ENCODE results near the gene PDXK. TPM values are rescaled to one million over a fixed set of nuclear protein-coding genes. Genes with fewer than 3 reads are reported as not detected.
A peak's percentile ranks its signal among the peaks of the same experiment; 100 is the strongest.

The PDXK gene
- total and polyA plus RNA-seq, 9 of the 15 experiments (the other 6 are each of a cell fraction or from before 2014, with no cell fraction given): 5.6 to 162 (median 76.5) TPM

DNA sequence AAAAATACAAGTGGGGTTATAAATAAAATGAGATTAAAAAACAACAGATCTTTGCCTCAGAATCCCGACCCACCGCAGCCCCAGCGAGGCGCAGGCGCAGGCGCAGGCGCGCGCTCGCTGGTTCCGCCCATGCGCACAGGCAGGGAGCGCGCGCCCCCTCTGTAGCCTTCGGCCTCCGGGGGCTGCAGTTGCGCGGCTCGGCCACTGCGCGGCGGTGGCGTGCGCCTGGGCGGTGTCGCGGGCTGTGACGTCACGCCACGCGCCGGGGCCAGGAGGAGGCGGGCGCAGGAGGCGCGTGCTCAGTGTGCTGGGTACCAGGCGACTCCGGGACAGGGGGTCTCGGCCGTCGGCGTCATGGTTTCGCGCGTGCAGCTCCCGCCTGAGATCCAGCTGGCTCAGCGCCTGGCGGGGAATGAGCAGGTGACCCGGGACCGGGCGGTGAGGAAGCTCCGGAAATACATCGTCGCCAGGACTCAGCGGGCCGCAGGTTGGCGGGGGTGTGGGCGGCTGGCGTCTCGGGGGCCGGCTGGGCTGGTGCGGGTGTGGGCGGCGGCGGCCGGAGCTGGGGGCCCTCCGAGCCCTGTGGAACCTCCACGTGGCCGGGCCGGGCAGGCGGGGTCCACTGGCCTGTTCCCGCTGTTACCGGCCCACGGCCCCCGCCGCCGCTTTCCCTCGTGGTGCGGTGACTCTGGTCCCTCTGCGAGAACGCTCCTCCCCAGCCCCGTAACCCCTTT, 70.5 kb downstream of the PDXK start, which contains the start of gene RRP1 (continued):
- TF ChIP-seq HES1 (IDR thresholded peaks at IDR 0.05; ENCODE audit: low read depth): no peak
- 0 out of 2 replicates have a peak, but pooled peaks have one; percentile 51 for TF ChIP-seq ZFPM2 (CRISPR knock-in tag; IDR thresholded peaks at IDR 0.05)
- TF ChIP-seq TFAP4 (CRISPR knock-in tag; IDR thresholded peaks at IDR 0.05; ENCODE audit: borderline replicate concordance): peak; percentile 69
- TF ChIP-seq, protein P1, sequence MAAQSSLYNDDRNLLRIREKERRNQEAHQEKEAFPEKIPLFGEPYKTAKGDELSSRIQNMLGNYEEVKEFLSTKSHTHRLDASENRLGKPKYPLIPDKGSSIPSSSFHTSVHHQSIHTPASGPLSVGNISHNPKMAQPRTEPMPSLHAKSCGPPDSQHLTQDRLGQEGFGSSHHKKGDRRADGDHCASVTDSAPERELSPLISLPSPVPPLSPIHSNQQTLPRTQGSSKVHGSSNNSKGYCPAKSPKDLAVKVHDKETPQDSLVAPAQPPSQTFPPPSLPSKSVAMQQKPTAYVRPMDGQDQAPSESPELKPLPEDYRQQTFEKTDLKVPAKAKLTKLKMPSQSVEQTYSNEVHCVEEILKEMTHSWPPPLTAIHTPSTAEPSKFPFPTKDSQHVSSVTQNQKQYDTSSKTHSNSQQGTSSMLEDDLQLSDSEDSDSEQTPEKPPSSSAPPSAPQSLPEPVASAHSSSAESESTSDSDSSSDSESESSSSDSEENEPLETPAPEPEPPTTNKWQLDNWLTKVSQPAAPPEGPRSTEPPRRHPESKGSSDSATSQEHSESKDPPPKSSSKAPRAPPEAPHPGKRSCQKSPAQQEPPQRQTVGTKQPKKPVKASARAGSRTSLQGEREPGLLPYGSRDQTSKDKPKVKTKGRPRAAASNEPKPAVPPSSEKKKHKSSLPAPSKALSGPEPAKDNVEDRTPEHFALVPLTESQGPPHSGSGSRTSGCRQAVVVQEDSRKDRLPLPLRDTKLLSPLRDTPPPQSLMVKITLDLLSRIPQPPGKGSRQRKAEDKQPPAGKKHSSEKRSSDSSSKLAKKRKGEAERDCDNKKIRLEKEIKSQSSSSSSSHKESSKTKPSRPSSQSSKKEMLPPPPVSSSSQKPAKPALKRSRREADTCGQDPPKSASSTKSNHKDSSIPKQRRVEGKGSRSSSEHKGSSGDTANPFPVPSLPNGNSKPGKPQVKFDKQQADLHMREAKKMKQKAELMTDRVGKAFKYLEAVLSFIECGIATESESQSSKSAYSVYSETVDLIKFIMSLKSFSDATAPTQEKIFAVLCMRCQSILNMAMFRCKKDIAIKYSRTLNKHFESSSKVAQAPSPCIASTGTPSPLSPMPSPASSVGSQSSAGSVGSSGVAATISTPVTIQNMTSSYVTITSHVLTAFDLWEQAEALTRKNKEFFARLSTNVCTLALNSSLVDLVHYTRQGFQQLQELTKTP (IDR thresholded peaks at IDR 0.05; ENCODE audit: low read depth in 1 of 2, partially characterized antibody in 2 of 2): no peak
- TF ChIP-seq ZSCAN32 (CRISPR knock-in tag; IDR thresholded peaks at IDR 0.05): no peak
- no peak for TF ChIP-seq ZNF354B (CRISPR knock-in tag; IDR thresholded peaks at IDR 0.05)
- TF ChIP-seq ZNF583 (CRISPR knock-in tag; IDR thresholded peaks at IDR 0.05): peak; percentile 55; the same call in 1 of the 2 replicates
- no peak; a peak in 1 of 6 replicates for TF ChIP-seq ZBTB11 (CRISPR knock-in tag; IDR thresholded peaks at IDR 0.05)
- no peak for TF ChIP-seq KDM1A (IDR thresholded peaks at IDR 0.05)
- TF ChIP-seq ZNF24 (IDR thresholded peaks at IDR 0.05): peak; percentile 83
- TF ChIP-seq ZNF764 (CRISPR knock-in tag; IDR thresholded peaks at IDR 0.05; ENCODE audit: low read depth): 0 out of 2 replicates have a peak, but pooled peaks have one; percentile 21
- peak; percentile 71 for TF ChIP-seq POLR2AphosphoS5 (IDR thresholded peaks at IDR 0.05; ENCODE audit: control insufficient read depth, insufficient read depth, low read depth, low read length)
- 0 out of 2 replicates have a peak, but pooled peaks have one; percentile 63 for TF ChIP-seq KAT7 (CRISPR knock-in tag; IDR thresholded peaks at IDR 0.05; ENCODE audit: borderline replicate concordance)
- peak; percentile 72 for TF ChIP-seq DIDO1 (tag; IDR thresholded peaks at IDR 0.05; ENCODE audit: low read depth)
- TF ChIP-seq RNF2 (IDR thresholded peaks at IDR 0.05): peak; percentile 49; the same call in 1 of the 2 replicates
- TF ChIP-seq GABPB1 (CRISPR knock-in tag; IDR thresholded peaks at IDR 0.05): peak; percentile 75
- TF ChIP-seq ZFP1 (CRISPR knock-in tag; IDR thresholded peaks at IDR 0.05): no peak
- TF ChIP-seq RUNX1 (IDR thresholded peaks at IDR 0.05; ENCODE audit: low read depth): no peak
- TF ChIP-seq HDAC8 (tag; IDR thresholded peaks at IDR 0.05): no peak
- TF ChIP-seq DPF2 (IDR thresholded peaks at IDR 0.05): no peak

All from K562 (cell line).